Measurements from ENCODE around the gene ZRANB2.

ZRANB2 gene

GRCh38 chr1:71033136-71033535, 47.7 kb downstream of the ZRANB2 start:
- Histone ChIP-seq H3K4me3 (ENCODE audit: low read depth, low read length) (no peak overlapping the region), H3K4me1 (ENCODE audit: control insufficient read depth, insufficient read depth, low read length) (no peaks in the 10 kb centered on the region), H3K27ac (ENCODE audit: extremely low read depth, low read depth, low read length) (no peak overlapping the region), H3K36me3 (ENCODE audit: control insufficient read depth in 2 of 2, insufficient read depth in 1 of 2, low read length in 2 of 2) (no peaks in the 10 kb centered on the region), H3K9me3 (ENCODE audit: control insufficient read depth, insufficient read depth, low read depth, low read length) (no peaks in the 10 kb centered on the region)
- ChIA-PET POLR2A (no interaction called here), CTCF (no interaction called here)
- TF ChIP-seq ZNF473 (tag by site-specific recombination; IDR thresholded peaks at IDR 0.05) (no peak), KLF8 (tag by site-specific recombination; IDR thresholded peaks at IDR 0.05) (no peak), ZNF449 (tag by site-specific recombination; IDR thresholded peaks at IDR 0.05) (no peak), EGR2 (tag by site-specific recombination; IDR thresholded peaks at IDR 0.05; ENCODE audit: low read depth) (no peak), ZBTB17 (tag by site-specific recombination; IDR thresholded peaks at IDR 0.05) (no peak), YY2 (tag by site-specific recombination; IDR thresholded peaks at IDR 0.05) (no peak), ZNF24 (tag by site-specific recombination; IDR thresholded peaks at IDR 0.05) (no peak), ZNF600 (tag by site-specific recombination; IDR thresholded peaks at IDR 0.05) (no peak), ZNF133 (tag by site-specific recombination; IDR thresholded peaks at IDR 0.05) (no peak), ZNF26 (tag by site-specific recombination; IDR thresholded peaks at IDR 0.05) (no peak), ZFP41 (tag by site-specific recombination; IDR thresholded peaks at IDR 0.05; ENCODE audit: borderline replicate concordance) (no peak), TRIM28 (IDR thresholded peaks at IDR 0.05; ENCODE audit: borderline replicate concordance, low read length) (no peak), KLF1 (tag by site-specific recombination; IDR thresholded peaks at IDR 0.05) (no peak), ZNF626 (tag by site-specific recombination; IDR thresholded peaks at IDR 0.05) (no peak), HOXA7 (CRISPR knock-in tag; IDR thresholded peaks at IDR 0.05; ENCODE audit: borderline replicate concordance) (no peak), ZBTB21 (tag by site-specific recombination; IDR thresholded peaks at IDR 0.05) (no peak), ZNF558 (tag by site-specific recombination; IDR thresholded peaks at IDR 0.05) (no peak), ZNF214 (tag by site-specific recombination; IDR thresholded peaks at IDR 0.05; ENCODE audit: borderline replicate concordance) (no peak)

GRCh38 chr1:71031426-71031825, 49.4 kb downstream of the ZRANB2 start:
- Histone ChIP-seq H3K4me1 (ENCODE audit: control insufficient read depth, insufficient read depth, low read length) (no peaks in the 10 kb centered on the region), H3K9me3 (ENCODE audit: control insufficient read depth, insufficient read depth, low read depth, low read length) (no peaks in the 10 kb centered on the region), H3K36me3 (ENCODE audit: control insufficient read depth in 2 of 2, insufficient read depth in 1 of 2, low read length in 2 of 2) (no peaks in the 10 kb centered on the region), H3K27ac (ENCODE audit: extremely low read depth, low read depth, low read length) (no peak overlapping the region), H3K4me3 (ENCODE audit: low read depth, low read length) (no peak overlapping the region)
- no peak for TF ChIP-seq ZNF624 (tag by site-specific recombination; IDR thresholded peaks at IDR 0.05)
- no peak for TF ChIP-seq ZXDB (tag by site-specific recombination; IDR thresholded peaks at IDR 0.05)
- ChIA-PET CTCF (interaction anchor here (0.8 kb wide), 1 partner anchor 125 kb away, joined by 3 read pairs; no protein-coding TSS in a partner anchor), POLR2A (no interaction called here)

GRCh38 chr1:71030026-71030425, 50.8 kb downstream of the ZRANB2 start:
- Histone ChIP-seq H3K9me3 (ENCODE audit: control insufficient read depth, insufficient read depth, low read depth, low read length) (no peaks in the 10 kb centered on the region), H3K27ac (ENCODE audit: extremely low read depth, low read depth, low read length) (no peak overlapping the region), H3K4me1 (ENCODE audit: control insufficient read depth, insufficient read depth, low read length) (no peaks in the 10 kb centered on the region), H3K36me3 (ENCODE audit: control insufficient read depth in 2 of 2, insufficient read depth in 1 of 2, low read length in 2 of 2) (no peaks in the 10 kb centered on the region), H3K4me3 (ENCODE audit: low read depth, low read length) (no peak overlapping the region)
- ChIA-PET POLR2A (no interaction called here), CTCF (no interaction called here)
- no peak for TF ChIP-seq ZNF280C (tag by site-specific recombination; IDR thresholded peaks at IDR 0.05)
- TF ChIP-seq GLI2 (tag by site-specific recombination; IDR thresholded peaks at IDR 0.05; ENCODE audit: borderline replicate concordance, low read depth) = no peak
- no peak for TF ChIP-seq ZNF214 (tag by site-specific recombination; IDR thresholded peaks at IDR 0.05; ENCODE audit: borderline replicate concordance)
- no peak for TF ChIP-seq ZNF701 (tag by site-specific recombination; IDR thresholded peaks at IDR 0.05)
- no peak for TF ChIP-seq ZNF580 (tag by site-specific recombination; IDR thresholded peaks at IDR 0.05)
- TF ChIP-seq ZNF768 (tag by site-specific recombination; IDR thresholded peaks at IDR 0.05) = no peak
- TF ChIP-seq ZBTB26 (tag by site-specific recombination; optimal IDR thresholded peaks at IDR 0.05) = no peak
